Measurements from ENCODE around the gene SLC26A6. TPM values are rescaled to one million over a fixed set of nuclear protein-coding genes. Genes with fewer than 3 reads are reported as not detected.

The SLC26A6 gene
- total RNA-seq, 3 donors from 2014 or later: 12.6 to 21.6 (median 16.0) TPM

DNA sequence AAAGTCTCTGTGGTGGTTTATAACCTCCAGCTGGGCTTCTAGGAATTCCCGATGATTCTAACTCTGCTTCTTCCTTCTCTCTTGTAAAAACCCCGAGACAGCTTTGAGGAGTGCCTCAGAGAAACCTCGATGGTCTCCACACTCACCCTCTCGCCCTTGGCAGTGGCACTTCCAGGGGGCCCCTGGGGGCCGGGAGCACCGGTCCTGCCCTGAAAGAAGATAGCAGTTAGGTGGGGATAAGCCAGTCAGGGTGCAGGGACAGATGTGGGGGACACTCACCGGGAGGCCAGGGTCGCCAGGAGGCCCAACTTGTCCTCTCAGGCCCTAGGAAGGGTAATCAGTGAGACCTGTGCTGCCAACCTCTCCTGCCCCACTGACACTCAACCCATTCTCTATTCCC is 49.9 kb downstream of the SLC26A6 start:
- no peaks in the 10 kb centered on the region for H3K4me1 ChIP-seq
- no peaks in the 10 kb centered on the region for H3K36me3 ChIP-seq
- H3K9me3 ChIP-seq: no peaks in the 10 kb centered on the region
- H3K4me3 ChIP-seq: no peak overlapping the region
- H3K27ac ChIP-seq: no peak overlapping the region
- H3K27me3 ChIP-seq: no peaks in the 10 kb centered on the region
- intact Hi-C loops (cut with DNase I; ENCODE audit: low total_unique reads): no loop called here
- DNase-seq (ENCODE audit: low spot score in 2 of 2): no peak
- TF ChIP-seq, protein P1, sequence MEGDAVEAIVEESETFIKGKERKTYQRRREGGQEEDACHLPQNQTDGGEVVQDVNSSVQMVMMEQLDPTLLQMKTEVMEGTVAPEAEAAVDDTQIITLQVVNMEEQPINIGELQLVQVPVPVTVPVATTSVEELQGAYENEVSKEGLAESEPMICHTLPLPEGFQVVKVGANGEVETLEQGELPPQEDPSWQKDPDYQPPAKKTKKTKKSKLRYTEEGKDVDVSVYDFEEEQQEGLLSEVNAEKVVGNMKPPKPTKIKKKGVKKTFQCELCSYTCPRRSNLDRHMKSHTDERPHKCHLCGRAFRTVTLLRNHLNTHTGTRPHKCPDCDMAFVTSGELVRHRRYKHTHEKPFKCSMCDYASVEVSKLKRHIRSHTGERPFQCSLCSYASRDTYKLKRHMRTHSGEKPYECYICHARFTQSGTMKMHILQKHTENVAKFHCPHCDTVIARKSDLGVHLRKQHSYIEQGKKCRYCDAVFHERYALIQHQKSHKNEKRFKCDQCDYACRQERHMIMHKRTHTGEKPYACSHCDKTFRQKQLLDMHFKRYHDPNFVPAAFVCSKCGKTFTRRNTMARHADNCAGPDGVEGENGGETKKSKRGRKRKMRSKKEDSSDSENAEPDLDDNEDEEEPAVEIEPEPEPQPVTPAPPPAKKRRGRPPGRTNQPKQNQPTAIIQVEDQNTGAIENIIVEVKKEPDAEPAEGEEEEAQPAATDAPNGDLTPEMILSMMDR (IDR thresholded peaks at IDR 0.05): no peak
- TF ChIP-seq POLR2A (IDR thresholded peaks at IDR 0.05) (no peak), POLR2AphosphoS5 (IDR thresholded peaks at IDR 0.05) (no peak)

DNA sequence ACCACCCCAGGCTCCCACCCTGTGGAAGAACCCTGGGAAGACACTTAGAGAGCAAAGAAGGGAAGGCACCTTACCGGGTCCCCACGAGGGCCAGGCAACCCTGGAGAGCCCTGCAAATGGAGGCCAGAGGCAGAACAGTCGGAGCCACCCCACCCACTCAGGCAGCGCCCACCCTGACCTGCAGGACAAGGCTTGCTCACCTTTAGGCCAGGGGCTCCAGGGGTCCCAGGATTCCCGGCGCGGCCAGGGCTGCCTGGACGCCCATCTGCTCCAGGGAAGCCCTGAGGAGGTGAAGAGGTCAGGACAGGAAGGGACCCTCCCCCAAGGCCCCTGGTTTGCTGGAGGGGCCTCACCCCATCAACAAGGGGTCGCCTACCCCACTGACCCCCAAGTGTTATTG is 50.4 kb downstream of the SLC26A6 start:
- no peak for DNase-seq (ENCODE audit: low spot score in 2 of 2)
- H3K4me1 ChIP-seq: no peaks in the 10 kb centered on the region
- H3K36me3 ChIP-seq: no peaks in the 10 kb centered on the region
- TF ChIP-seq POLR2AphosphoS5 (IDR thresholded peaks at IDR 0.05) (no peak), POLR2A (IDR thresholded peaks at IDR 0.05) (no peak)
- TF ChIP-seq, protein P1 (IDR thresholded peaks at IDR 0.05): no peak
- H3K4me3 ChIP-seq: no peak overlapping the region
- intact Hi-C loops (cut with DNase I; ENCODE audit: low total_unique reads): no loop called here
- H3K9me3 ChIP-seq: no peaks in the 10 kb centered on the region
- H3K27me3 ChIP-seq: no peaks in the 10 kb centered on the region
- H3K27ac ChIP-seq: no peak overlapping the region

DNA sequence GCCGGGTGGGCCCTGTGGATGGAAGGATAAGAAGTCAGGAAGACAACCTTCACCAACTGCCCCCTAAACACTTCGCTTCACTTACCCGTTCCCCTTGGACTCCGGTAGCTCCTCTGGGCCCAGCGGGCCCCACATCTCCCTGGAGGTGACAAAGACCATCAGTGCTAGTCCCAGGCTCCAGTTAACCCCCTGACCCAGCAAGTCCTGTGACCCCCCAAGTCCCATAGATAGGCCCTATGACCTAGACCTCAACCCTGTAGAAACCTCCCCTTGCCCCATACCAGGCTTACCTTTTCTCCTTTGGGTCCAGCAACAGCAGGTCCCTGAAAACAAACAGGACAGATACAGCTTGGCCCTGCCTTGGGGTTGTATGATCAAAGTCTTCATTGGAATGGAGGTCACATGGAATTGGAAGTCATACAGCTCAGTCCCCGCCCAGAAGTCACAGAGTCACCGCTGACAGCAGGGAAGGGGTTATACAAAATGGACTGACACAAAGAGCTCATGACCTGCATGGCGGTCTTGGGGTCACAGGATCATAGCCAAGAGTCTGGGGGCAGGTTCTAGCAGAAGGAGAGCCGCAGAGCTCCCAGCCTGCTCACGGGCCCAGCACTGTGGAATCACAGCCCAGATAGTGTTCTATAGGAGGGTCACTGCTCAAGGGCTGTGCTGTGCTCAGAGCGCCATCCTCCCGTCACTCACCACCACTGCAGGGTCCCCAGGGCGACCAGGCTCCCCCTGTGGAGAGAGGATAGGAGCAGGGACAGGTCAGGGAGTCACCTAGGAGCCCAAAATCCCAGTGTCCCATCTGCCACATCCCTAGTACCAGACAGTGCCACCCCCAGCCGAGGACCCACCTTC is 53.4 kb downstream of the SLC26A6 start:
- no peak overlapping the region for H3K27ac ChIP-seq
- H3K9me3 ChIP-seq: no peaks in the 10 kb centered on the region
- TF ChIP-seq POLR2AphosphoS5 (IDR thresholded peaks at IDR 0.05): no peak
- TF ChIP-seq POLR2A (IDR thresholded peaks at IDR 0.05): no peak
- TF ChIP-seq, protein P1 (IDR thresholded peaks at IDR 0.05): no peak
- H3K4me1 ChIP-seq: no peaks in the 10 kb centered on the region
- H3K36me3 ChIP-seq: no peaks in the 10 kb centered on the region
- no peak for DNase-seq (ENCODE audit: low spot score in 2 of 2)
- H3K27me3 ChIP-seq: no peaks in the 10 kb centered on the region
- intact Hi-C loops (cut with DNase I; ENCODE audit: low total_unique reads): no loop called here
- H3K4me3 ChIP-seq: no peak overlapping the region

DNA sequence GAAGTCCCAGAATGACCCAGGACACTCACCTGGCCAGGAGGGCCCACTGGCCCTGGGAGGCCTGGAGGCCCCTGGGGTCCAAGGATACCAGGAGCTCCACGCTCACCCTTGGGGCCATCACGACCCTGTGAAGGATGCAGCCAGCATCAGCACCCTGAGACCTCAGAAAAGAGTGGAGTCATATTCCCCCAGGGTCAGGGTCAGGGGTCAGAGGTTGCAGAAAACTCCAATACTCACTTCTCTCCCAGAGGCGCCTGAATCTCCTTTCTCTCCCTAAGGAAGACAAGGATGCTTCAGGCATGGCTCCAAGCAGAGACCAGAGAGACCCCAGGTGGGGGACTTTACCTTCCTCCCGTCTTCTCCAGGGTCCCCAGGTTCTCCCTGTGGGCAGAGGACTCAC is 58.6 kb downstream of the SLC26A6 start:
- TF ChIP-seq POLR2A (IDR thresholded peaks at IDR 0.05): no peak
- TF ChIP-seq, protein P1 (IDR thresholded peaks at IDR 0.05): no peak
- TF ChIP-seq POLR2AphosphoS5 (IDR thresholded peaks at IDR 0.05): no peak
- DNase-seq (ENCODE audit: low spot score in 2 of 2): no peak
- H3K36me3 ChIP-seq: no peaks in the 10 kb centered on the region
- no peak overlapping the region for H3K27ac ChIP-seq
- intact Hi-C loops (cut with DNase I; ENCODE audit: low total_unique reads): no loop called here
- no peaks in the 10 kb centered on the region for H3K27me3 ChIP-seq
- no peak overlapping the region for H3K4me3 ChIP-seq
- no peaks in the 10 kb centered on the region for H3K9me3 ChIP-seq
- no peaks in the 10 kb centered on the region for H3K4me1 ChIP-seq

Other genes starting within 250 kb of the SLC26A6 start
- gene PLXNB1, start 205.4 kb downstream of the SLC26A6 start, total RNA-seq: 100 to 1,000 TPM in 2 of 3 donors, 10 to 100 TPM in 1; 60.2 to 182 (median 148) TPM
- gene CCDC51, start 195.3 kb downstream of the SLC26A6 start, total RNA-seq: 10 to 100 TPM; 12.5 to 14.7 (median 13.9) TPM
- gene TMA7, start 195.2 kb downstream of the SLC26A6 start, total RNA-seq: 100 to 1,000 TPM; 270 to 343 (median 333) TPM
- 1 to 10 TPM; 8.2 to 8.6 (median 8.2) TPM for gene ATRIP, start 188.7 kb downstream of the SLC26A6 start, total RNA-seq
- gene SHISA5, start 131.3 kb downstream of the SLC26A6 start, total RNA-seq: 10 to 100 TPM; 65.6 to 90.1 (median 77.0) TPM
- 1 to 10 TPM; 1.8 to 6.9 (median 5.2) TPM for gene PFKFB4, start 78.7 kb downstream of the SLC26A6 start, total RNA-seq
- under 1 TPM in 1 of 3 donors, not detected in 2; 0.44 TPM for gene UCN2, start 71.7 kb downstream of the SLC26A6 start, total RNA-seq
- gene COL7A1, start 40.1 kb downstream of the SLC26A6 start, total RNA-seq: 10 to 100 TPM in 2 of 3 donors, under 1 TPM in 1; 0.48 to 18.6 (median 12.5) TPM
- gene UQCRC1, start 25.8 kb downstream of the SLC26A6 start, total RNA-seq: 100 to 1,000 TPM; 163 to 230 (median 180) TPM
- not detected for gene TMEM89, start 13.7 kb downstream of the SLC26A6 start, total RNA-seq
- gene CELSR3, start 27.4 kb upstream of the SLC26A6 start, total RNA-seq: 1 to 10 TPM in 2 of 3 donors, under 1 TPM in 1; 0.88 to 1.3 (median 1.1) TPM
- 10 to 100 TPM; 31.8 to 40.3 (median 36.4) TPM for gene NCKIPSD, start 50.5 kb upstream of the SLC26A6 start, total RNA-seq
- 100 to 1,000 TPM in 2 of 3 donors, 10 to 100 TPM in 1; 84.0 to 185 (median 126) TPM for gene IP6K2, start 81.8 kb upstream of the SLC26A6 start, total RNA-seq
- 10 to 100 TPM; 27.2 to 33.0 (median 30.7) TPM for gene PRKAR2A, start 212.4 kb upstream of the SLC26A6 start, total RNA-seq